GM19438 (cell line): Measurements from ENCODE around the gene HSD3B7.
"Not testable (repeated sequence)": the region's sequence is repeated elsewhere in the genome, so short reads cannot be mapped to it uniquely, and the experiment has no call there.

ENCODE experiments used
- ATAC-seq: cut with Tn5 transposase; IDR thresholded peaks from one replicate; pipeline ENCODE4 v1.9.1; 2021; ENCODE audit warnings: low read depth; ENCODE audit not compliant: unreplicated experiment

Gene HSD3B7

GRCh38 chr16:30998852-30999761, 14.1 kb downstream of the HSD3B7 start:
- ATAC-seq = no peak

- no peak for ATAC-seq
These were observed 15.8 kb downstream of the HSD3B7 start for GRCh38 chr16:31000671-31001382.

GRCh38 chr16:31001507-31002249, 16.7 kb downstream of the HSD3B7 start:
- ATAC-seq = no peak

GRCh38 chr16:31002250-31002700, 17.3 kb downstream of the HSD3B7 start:
- ATAC-seq = no peak

- no peak for ATAC-seq
These were observed 17.9 kb downstream of the HSD3B7 start for GRCh38 chr16:31002862-31003341.

- no peak for ATAC-seq
These were observed 18.7 kb downstream of the HSD3B7 start for GRCh38 chr16:31003744-31004143.

- no peak for ATAC-seq
These were observed 19.7 kb downstream of the HSD3B7 start for GRCh38 chr16:31004658-31005057.

- no peak for ATAC-seq
These were observed 20.5 kb downstream of the HSD3B7 start for GRCh38 chr16:31005350-31006085.

GRCh38 chr16:31006086-31006385, 21.0 kb downstream of the HSD3B7 start:
- ATAC-seq = no peak

- no peak for ATAC-seq
These were observed 21.6 kb downstream of the HSD3B7 start for GRCh38 chr16:31006589-31006988.

GRCh38 chr16:31007684-31008083, 22.7 kb downstream of the HSD3B7 start:
- ATAC-seq = no peak

- no peak for ATAC-seq
These were observed 23.1 kb downstream of the HSD3B7 start for GRCh38 chr16:31008149-31008548.

GRCh38 chr16:31008551-31008950, 23.5 kb downstream of the HSD3B7 start:
- ATAC-seq = no peak

GRCh38 chr16:31009120-31009519, 24.1 kb downstream of the HSD3B7 start:
- no peak for ATAC-seq

GRCh38 chr16:31009894-31010584, 25.0 kb downstream of the HSD3B7 start:
- no peak for ATAC-seq

GRCh38 chr16:31010585-31011325, 25.7 kb downstream of the HSD3B7 start, which contains the start of gene STX1B:
STX1B (minus strand) TSS chr16:31010638; CDS start chr16:31010396, 242 bp downstream.
- no peak for ATAC-seq

- ATAC-seq = not testable (repeated sequence)
These were observed 26.8 kb downstream of the HSD3B7 start for GRCh38 chr16:31011815-31012214.

GRCh38 chr16:31013292-31013691, 28.3 kb downstream of the HSD3B7 start:
- not testable (repeated sequence) for ATAC-seq

GRCh38 chr16:31016018-31016417, 31.0 kb downstream of the HSD3B7 start:
- ATAC-seq = no peak
